GM12891 (cell line): Measurements from ENCODE around the gene NLGN1.

Experiments
- PAX5 ChIP-seq: IDR thresholded peaks from 2 replicates; pipeline ENCODE4 v1.6.1; 2011; ENCODE audit warnings: low read length, moderate library complexity, mild to moderate bottlenecking; ENCODE audit not compliant: insufficient read depth, severe bottlenecking
- POLR2A ChIP-seq: IDR thresholded peaks from 2 replicates; pipeline ENCODE4 v1.6.1; 2011; ENCODE audit warnings: low read depth, low read length, control low read depth
- POLR2AphosphoS5 ChIP-seq: IDR thresholded peaks from 2 replicates; pipeline ENCODE4 v1.6.1; 2011; ENCODE audit warnings: low read depth, low read length, control low read depth
- POU2F2 ChIP-seq: IDR thresholded peaks from 2 replicates; pipeline ENCODE4 v1.6.1; 2011; ENCODE audit warnings: low read depth, mild to moderate bottlenecking, control low read depth, low read length, moderate library complexity
- TAF1 ChIP-seq: IDR thresholded peaks from 2 replicates; pipeline ENCODE4 v1.6.1; 2011; ENCODE audit warnings: low read depth, low read length, control low read depth

DNA sequence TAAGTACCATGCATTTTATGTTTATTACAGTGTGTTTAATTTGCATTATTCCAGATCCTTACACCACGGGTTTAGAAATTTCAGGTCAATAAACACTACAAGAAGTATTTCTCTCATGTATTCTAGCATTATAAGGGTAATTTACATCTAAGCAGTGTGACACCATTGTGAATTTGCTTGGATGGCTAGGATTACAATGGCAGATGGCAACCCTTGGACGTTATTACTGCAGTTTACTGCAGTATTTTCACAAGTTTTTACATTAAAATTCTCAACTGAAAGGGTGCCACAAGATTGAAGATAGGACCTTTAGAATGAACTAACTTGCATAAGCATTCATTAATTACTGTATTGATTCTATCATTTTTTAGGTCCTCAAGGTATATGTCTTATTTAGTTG is 538.8 kb downstream of the NLGN1 start:
- TF ChIP-seq POU2F2 (no peak), POLR2A (no peak), POLR2AphosphoS5 (no peak), PAX5 (no peak), TAF1 (no peak)
